ENCODE results near the gene PTPN22.

The PTPN22 gene

GRCh38 chr1:113872219-113872935, 865 bp upstream of the PTPN22 start:
- H3K27ac ChIP-seq, result no peak overlapping the region
- TF ChIP-seq CTCF (IDR thresholded peaks at IDR 0.05) (no peak), ZFX (IDR thresholded peaks at IDR 0.05; ENCODE audit: borderline replicate concordance) (no peak)

DNA sequence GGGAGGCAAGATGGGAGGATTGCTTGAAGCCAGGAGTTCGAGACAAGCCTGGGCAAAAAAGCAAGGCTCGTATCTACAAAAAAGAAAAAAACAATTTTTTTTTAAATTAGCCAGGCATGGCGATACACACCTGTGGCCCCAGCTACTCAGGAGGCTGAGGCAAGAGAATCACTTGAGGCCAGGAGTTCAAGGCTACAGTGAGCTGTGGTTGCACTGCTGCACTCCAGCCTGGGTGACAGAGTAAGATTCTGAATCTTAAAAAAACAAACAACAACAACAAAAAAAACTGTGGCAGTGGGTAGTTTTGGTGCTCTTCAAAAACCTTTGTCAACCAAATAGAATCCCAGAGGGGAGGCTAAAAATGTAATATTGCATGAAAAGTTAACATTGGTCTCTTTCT, 734 bp downstream of the PTPN22 start:
- no peak overlapping the region for H3K27ac ChIP-seq
- no peak for TF ChIP-seq ZFX (IDR thresholded peaks at IDR 0.05; ENCODE audit: borderline replicate concordance)
- no peak for TF ChIP-seq CTCF (IDR thresholded peaks at IDR 0.05)

GRCh38 chr1:113868387-113869083, 3.0 kb downstream of the PTPN22 start:
- TF ChIP-seq CTCF (IDR thresholded peaks at IDR 0.05), result no peak
- TF ChIP-seq ZFX (IDR thresholded peaks at IDR 0.05; ENCODE audit: borderline replicate concordance), result no peak
- H3K27ac ChIP-seq, result no peak overlapping the region

DNA sequence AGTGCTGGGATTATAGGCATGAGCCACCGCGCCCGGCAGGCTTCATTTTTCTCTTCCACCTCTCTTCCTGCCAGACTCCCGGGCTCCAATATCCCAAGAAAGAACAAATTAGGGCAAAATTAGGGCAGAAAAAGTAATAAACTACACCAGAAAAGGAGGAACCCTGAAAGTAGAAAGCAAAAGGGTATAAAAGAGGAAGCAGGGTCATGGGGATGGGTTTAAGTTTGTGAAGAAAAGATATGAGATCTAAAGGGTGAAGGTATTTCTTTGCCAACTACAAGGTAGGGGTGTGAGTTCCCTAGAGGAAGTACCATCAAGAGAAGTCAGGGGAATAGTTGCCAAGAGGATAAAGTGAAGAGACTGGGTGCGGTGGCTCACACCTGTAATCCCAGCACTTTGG, 9.9 kb downstream of the PTPN22 start:
- no peak overlapping the region for H3K27ac ChIP-seq
- TF ChIP-seq CTCF (IDR thresholded peaks at IDR 0.05) (no peak), ZFX (IDR thresholded peaks at IDR 0.05; ENCODE audit: borderline replicate concordance) (no peak)

- TF ChIP-seq ZFX (IDR thresholded peaks at IDR 0.05; ENCODE audit: borderline replicate concordance), result no peak
- no peak for TF ChIP-seq CTCF (IDR thresholded peaks at IDR 0.05)
- no peak overlapping the region for H3K27ac ChIP-seq
Observed at GRCh38 chr1:113860891-113861290, 10.6 kb downstream of the PTPN22 start.

- TF ChIP-seq CTCF (IDR thresholded peaks at IDR 0.05) (no peak), ZFX (IDR thresholded peaks at IDR 0.05; ENCODE audit: borderline replicate concordance) (no peak)
- no peak overlapping the region for H3K27ac ChIP-seq
Observed at GRCh38 chr1:113859478-113860175, 11.9 kb downstream of the PTPN22 start.

- no peak for TF ChIP-seq ZFX (IDR thresholded peaks at IDR 0.05; ENCODE audit: borderline replicate concordance)
- no peak for TF ChIP-seq CTCF (IDR thresholded peaks at IDR 0.05)
- no peak overlapping the region for H3K27ac ChIP-seq
Observed at GRCh38 chr1:113858982-113859381, 12.5 kb downstream of the PTPN22 start.

All from 22Rv1 (cell line).